GM23338 (cell line): ENCODE data around the gene NR3C1. TPM values are rescaled to one million over a fixed set of nuclear protein-coding genes. Genes with fewer than 3 reads are reported as not detected.

Source experiments
- ATAC-seq: fragments of 200-7000 bp; cut with Tn5 transposase; 3 replicates; pipeline ENCODE4 v1.9.1; 2020
- DNase-seq: peaks from one replicate; pipeline ENCODE4 v3.0.0-alpha.2; 2015; ENCODE audit warnings: low spot score
- H2AFZ ChIP-seq: fragments of 200-600 bp; sonication (generic); 2 replicates; pipeline ENCODE4 v1.8.0; 2016; ENCODE audit warnings: antibody characterized with exemption, mild to moderate bottlenecking, moderate library complexity
- H3F3A ChIP-seq: fragments of 200-600 bp; sonication (generic); replicated peaks from 2 replicates; pipeline ENCODE4 v1.8.0; 2017; ENCODE audit warnings: antibody characterized with exemption, mixed run types, low read depth
- H3K27ac ChIP-seq: fragments of 200-600 bp; sonication (generic); 2 replicates; pipeline ENCODE4 v1.6.1; 2016; ENCODE audit warnings: low read depth
- H3K27me3 ChIP-seq: fragments of 200-600 bp; sonication (generic); 2 replicates; pipeline ENCODE4 v1.8.0; 2016; ENCODE audit warnings: mild to moderate bottlenecking, mixed run types, moderate library complexity; ENCODE audit not compliant: insufficient read depth
- H3K36me3 ChIP-seq: fragments of 200-600 bp; sonication (generic); 2 replicates; pipeline ENCODE4 v1.8.0; 2016; ENCODE audit warnings: mild to moderate bottlenecking; ENCODE audit not compliant: insufficient read depth
- H3K4me1 ChIP-seq: fragments of 200-600 bp; sonication (generic); 2 replicates; pipeline ENCODE4 v1.8.0; 2016; ENCODE audit warnings: mild to moderate bottlenecking, moderate library complexity; ENCODE audit not compliant: insufficient read depth
- H3K4me2 ChIP-seq: fragments of 200-600 bp; sonication (generic); 2 replicates; pipeline ENCODE4 v1.7.1; 2017; ENCODE audit warnings: mixed run types
- H3K4me3 ChIP-seq: fragments of 200-600 bp; sonication (generic); 2 replicates; pipeline ENCODE4 v1.6.1; 2016; ENCODE audit warnings: mixed run types
- H3K79me2 ChIP-seq: fragments of 200-600 bp; sonication (generic); replicated peaks from 2 replicates; pipeline ENCODE4 v1.8.0; 2017; ENCODE audit warnings: mild to moderate bottlenecking; ENCODE audit not compliant: insufficient read depth
- H3K9me2 ChIP-seq: fragments of 200-600 bp; sonication (generic); 2 replicates; pipeline ENCODE4 v1.8.0; 2017; ENCODE audit not compliant: insufficient read depth
- H4K20me1 ChIP-seq: fragments of 200-600 bp; sonication (generic); replicated peaks from 2 replicates; pipeline ENCODE4 v1.8.0; 2017; ENCODE audit warnings: mild to moderate bottlenecking; ENCODE audit not compliant: insufficient read depth
- H3K27ac Mint-ChIP-seq: 2 replicates; pipeline ENCODE4 v1.8.0; 2020; ENCODE audit warnings: inconsistent platforms, mild to moderate bottlenecking, moderate library complexity, mixed read lengths
- H3K27me3 Mint-ChIP-seq: 3 replicates; pipeline ENCODE4 v1.8.0; 2022; ENCODE audit warnings: low read depth, mild to moderate bottlenecking, moderate library complexity, mixed read lengths, inconsistent platforms; ENCODE audit not compliant: insufficient read depth, poor library complexity
- H3K36me3 Mint-ChIP-seq: 3 replicates; pipeline ENCODE4 v1.8.0; 2021; ENCODE audit warnings: low read depth, mild to moderate bottlenecking, inconsistent platforms, moderate library complexity, mixed read lengths
- H3K4me1 Mint-ChIP-seq: 3 replicates; pipeline ENCODE4 v1.8.0; 2020; ENCODE audit warnings: mild to moderate bottlenecking, inconsistent platforms, mixed read lengths
- H3K4me3 Mint-ChIP-seq: 3 replicates; pipeline ENCODE4 v1.8.0; 2021; ENCODE audit warnings: moderate library complexity, mild to moderate bottlenecking, inconsistent platforms, mixed read lengths
- H3K9me3 Mint-ChIP-seq: 3 replicates; pipeline ENCODE4 v1.8.0; 2020; ENCODE audit warnings: moderate library complexity, mild to moderate bottlenecking, inconsistent platforms, mixed read lengths
- CREB1 ChIP-seq: fragments of 250-450 bp; sonication (Bioruptor Pico); IDR thresholded peaks from 2 replicates; pipeline ENCODE4 v1.5.0; 2020; ENCODE audit warnings: low read depth, mild to moderate bottlenecking, moderate library complexity
- EZH2 ChIP-seq: fragments of 200-600 bp; sonication (generic); IDR thresholded peaks from one replicate; pipeline ENCODE4 v1.8.0; 2017; ENCODE audit warnings: antibody characterized with exemption, mild to moderate bottlenecking, low read depth; ENCODE audit not compliant: unreplicated experiment
- EZH2phosphoT487 ChIP-seq: fragments of 200-600 bp; sonication (generic); IDR thresholded peaks from one replicate; pipeline ENCODE4 v1.8.1; 2018; ENCODE audit warnings: antibody characterized with exemption; ENCODE audit not compliant: unreplicated experiment
- JUNB ChIP-seq: IDR thresholded peaks from one replicate; pipeline ENCODE4 v1.6.1; 2016; ENCODE audit warnings: antibody characterized with exemption; ENCODE audit not compliant: unreplicated experiment
- NANOG ChIP-seq: IDR thresholded peaks from 2 replicates; pipeline ENCODE4 v1.6.1; 2016; ENCODE audit warnings: antibody characterized with exemption, borderline replicate concordance
- POLR2AphosphoS5 ChIP-seq: IDR thresholded peaks from 2 replicates; pipeline ENCODE4 v1.6.1; 2016; ENCODE audit warnings: antibody characterized with exemption, low read depth
- STAT1 ChIP-seq: IDR thresholded peaks from one replicate; pipeline ENCODE4 v1.6.1; 2016; ENCODE audit warnings: antibody characterized with exemption; ENCODE audit not compliant: unreplicated experiment
- ZNF114 ChIP-seq: fragments of 250-450 bp; sonication (Bioruptor Pico); IDR thresholded peaks from 2 replicates; pipeline ENCODE4 v1.5.0; 2020; ENCODE audit warnings: mild to moderate bottlenecking, moderate library complexity
- ZNF331 ChIP-seq: fragments of 250-450 bp; sonication (Bioruptor Pico); IDR thresholded peaks from 2 replicates; pipeline ENCODE4 v1.5.0; 2020; ENCODE audit warnings: low read depth, mild to moderate bottlenecking, moderate library complexity
- polyA plus RNA-seq: library from polyadenylated mRNA; unstranded; fragments of >200 nt; fragmentation: Nextera tagmentation; extraction: Ambion mirVana; gene quantifications from 2 replicates; pipeline ENCODE4 v1.2.1, GENCODE V29; 2016
- total RNA-seq: library from RNA; depleted of rRNA; stranded (reverse); fragments of >200 nt; shearing (Covaris generic); gene quantifications from 2 replicates; pipeline ENCODE4 v1.2.3, GENCODE V29; 2014
- TF ChIP-seq, protein P1 (sequence below): IDR thresholded peaks from one replicate; pipeline ENCODE4 v1.6.1; 2018; ENCODE audit warnings: antibody characterized with exemption; ENCODE audit not compliant: unreplicated experiment
- TF ChIP-seq, protein P2 (sequence below): fragments of 250-450 bp; sonication (Bioruptor Pico); IDR thresholded peaks from 2 replicates; pipeline ENCODE4 v1.5.0; 2020; ENCODE audit warnings: mild to moderate bottlenecking, moderate library complexity
- TF ChIP-seq, protein P3 (sequence below), 2 experiments: fragments of 200-600 bp in 1 of 2; sonication (generic) in 1 of 2; conservative IDR thresholded peaks; 2 replicates each; pipeline versions ENCODE4 v1.5.1 to v1.6.1; 2016 to 2017; ENCODE audit warnings: antibody characterized with exemption in 2 of 2, low read depth in 2 of 2, mild to moderate bottlenecking in 2 of 2, moderate library complexity in 1 of 2
- TF ChIP-seq, protein P4 (sequence below): IDR thresholded peaks from 2 replicates; pipeline ENCODE4 v1.6.1; 2016; ENCODE audit warnings: antibody characterized with exemption

Gene NR3C1
- total and polyA plus RNA-seq, 2 experiments from 2014 or later = 1.2 to 4.6 TPM

DNA sequence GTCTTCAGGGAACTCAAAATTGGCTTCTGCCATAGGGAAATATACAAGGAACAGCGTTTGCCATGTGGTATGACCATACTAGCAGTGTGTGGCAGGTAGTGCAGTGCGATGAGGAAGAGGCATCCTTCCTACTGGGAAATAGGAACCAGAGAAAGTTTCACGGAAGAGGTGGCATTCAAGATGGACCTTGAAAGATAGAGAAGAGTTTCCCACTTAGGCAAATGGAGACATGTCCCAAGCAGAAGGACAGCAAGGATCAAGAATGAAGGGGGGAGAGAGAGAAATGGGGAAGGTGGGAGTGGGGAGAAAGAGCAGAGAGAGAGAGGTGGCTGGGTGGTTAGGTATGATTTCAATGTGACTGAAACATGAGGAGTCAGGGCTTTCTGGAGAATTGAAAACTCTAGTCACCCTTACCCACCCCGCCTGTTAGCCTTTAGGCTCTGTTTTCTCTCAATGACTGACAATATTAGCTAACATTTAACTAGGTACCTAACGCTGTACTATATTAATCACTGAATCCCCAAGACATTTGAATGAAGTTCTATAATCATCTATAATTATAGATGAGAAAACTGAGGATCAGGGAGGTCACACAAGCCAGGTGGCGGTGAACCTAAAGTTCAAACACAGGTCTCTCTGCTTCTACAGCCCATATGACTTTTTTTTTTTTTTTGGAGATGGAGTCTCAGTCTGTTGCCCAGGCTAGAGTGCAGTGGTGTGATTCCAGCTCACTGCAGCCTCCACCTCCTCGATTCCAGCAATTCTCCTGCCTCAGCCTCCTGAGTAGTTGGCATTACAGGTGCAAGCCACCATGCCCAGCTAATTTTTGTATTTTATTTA lies 171.3 kb downstream of the NR3C1 start:
- H3K27ac Mint-ChIP-seq = no peak overlapping the region
- DNase-seq (no peak), ATAC-seq (no peak)

More for the DNA sequence above, 171.3 kb downstream of the NR3C1 start:
- Histone ChIP-seq H3K4me1 (no peaks in the 10 kb centered on the region), H3K79me2 (no peaks in the 10 kb centered on the region), H3K9me2 (no peaks in the 10 kb centered on the region), H3F3A (no peaks in the 10 kb centered on the region), H3K4me2 (no peak overlapping the region), H2AFZ (no peak overlapping the region), H3K27me3 (no peaks in the 10 kb centered on the region), H4K20me1 (no peaks in the 10 kb centered on the region), H3K36me3 (no peaks in the 10 kb centered on the region), H3K27ac (no peak overlapping the region), H3K4me3 (no peak overlapping the region)
- Mint-ChIP-seq H3K4me1 (peaks cover 11% of the 10 kb centered on the region), H3K9me3 (no peaks in the 10 kb centered on the region), H3K4me3 (no peak overlapping the region), H3K36me3 (no peaks in the 10 kb centered on the region), H3K27me3 (no peaks in the 10 kb centered on the region)
- TF ChIP-seq EZH2phosphoT487 (no peak), POLR2AphosphoS5 (no peak), ZNF331 (no peak), STAT1 (no peak), EZH2 (no peak), ZNF114 (no peak), NANOG (no peak), JUNB (no peak), CREB1 (CRISPR knock-in tag) (no peak)
- TF ChIP-seq, protein P1, sequence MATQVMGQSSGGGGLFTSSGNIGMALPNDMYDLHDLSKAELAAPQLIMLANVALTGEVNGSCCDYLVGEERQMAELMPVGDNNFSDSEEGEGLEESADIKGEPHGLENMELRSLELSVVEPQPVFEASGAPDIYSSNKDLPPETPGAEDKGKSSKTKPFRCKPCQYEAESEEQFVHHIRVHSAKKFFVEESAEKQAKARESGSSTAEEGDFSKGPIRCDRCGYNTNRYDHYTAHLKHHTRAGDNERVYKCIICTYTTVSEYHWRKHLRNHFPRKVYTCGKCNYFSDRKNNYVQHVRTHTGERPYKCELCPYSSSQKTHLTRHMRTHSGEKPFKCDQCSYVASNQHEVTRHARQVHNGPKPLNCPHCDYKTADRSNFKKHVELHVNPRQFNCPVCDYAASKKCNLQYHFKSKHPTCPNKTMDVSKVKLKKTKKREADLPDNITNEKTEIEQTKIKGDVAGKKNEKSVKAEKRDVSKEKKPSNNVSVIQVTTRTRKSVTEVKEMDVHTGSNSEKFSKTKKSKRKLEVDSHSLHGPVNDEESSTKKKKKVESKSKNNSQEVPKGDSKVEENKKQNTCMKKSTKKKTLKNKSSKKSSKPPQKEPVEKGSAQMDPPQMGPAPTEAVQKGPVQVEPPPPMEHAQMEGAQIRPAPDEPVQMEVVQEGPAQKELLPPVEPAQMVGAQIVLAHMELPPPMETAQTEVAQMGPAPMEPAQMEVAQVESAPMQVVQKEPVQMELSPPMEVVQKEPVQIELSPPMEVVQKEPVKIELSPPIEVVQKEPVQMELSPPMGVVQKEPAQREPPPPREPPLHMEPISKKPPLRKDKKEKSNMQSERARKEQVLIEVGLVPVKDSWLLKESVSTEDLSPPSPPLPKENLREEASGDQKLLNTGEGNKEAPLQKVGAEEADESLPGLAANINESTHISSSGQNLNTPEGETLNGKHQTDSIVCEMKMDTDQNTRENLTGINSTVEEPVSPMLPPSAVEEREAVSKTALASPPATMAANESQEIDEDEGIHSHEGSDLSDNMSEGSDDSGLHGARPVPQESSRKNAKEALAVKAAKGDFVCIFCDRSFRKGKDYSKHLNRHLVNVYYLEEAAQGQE = no peak
- TF ChIP-seq, protein P2, sequence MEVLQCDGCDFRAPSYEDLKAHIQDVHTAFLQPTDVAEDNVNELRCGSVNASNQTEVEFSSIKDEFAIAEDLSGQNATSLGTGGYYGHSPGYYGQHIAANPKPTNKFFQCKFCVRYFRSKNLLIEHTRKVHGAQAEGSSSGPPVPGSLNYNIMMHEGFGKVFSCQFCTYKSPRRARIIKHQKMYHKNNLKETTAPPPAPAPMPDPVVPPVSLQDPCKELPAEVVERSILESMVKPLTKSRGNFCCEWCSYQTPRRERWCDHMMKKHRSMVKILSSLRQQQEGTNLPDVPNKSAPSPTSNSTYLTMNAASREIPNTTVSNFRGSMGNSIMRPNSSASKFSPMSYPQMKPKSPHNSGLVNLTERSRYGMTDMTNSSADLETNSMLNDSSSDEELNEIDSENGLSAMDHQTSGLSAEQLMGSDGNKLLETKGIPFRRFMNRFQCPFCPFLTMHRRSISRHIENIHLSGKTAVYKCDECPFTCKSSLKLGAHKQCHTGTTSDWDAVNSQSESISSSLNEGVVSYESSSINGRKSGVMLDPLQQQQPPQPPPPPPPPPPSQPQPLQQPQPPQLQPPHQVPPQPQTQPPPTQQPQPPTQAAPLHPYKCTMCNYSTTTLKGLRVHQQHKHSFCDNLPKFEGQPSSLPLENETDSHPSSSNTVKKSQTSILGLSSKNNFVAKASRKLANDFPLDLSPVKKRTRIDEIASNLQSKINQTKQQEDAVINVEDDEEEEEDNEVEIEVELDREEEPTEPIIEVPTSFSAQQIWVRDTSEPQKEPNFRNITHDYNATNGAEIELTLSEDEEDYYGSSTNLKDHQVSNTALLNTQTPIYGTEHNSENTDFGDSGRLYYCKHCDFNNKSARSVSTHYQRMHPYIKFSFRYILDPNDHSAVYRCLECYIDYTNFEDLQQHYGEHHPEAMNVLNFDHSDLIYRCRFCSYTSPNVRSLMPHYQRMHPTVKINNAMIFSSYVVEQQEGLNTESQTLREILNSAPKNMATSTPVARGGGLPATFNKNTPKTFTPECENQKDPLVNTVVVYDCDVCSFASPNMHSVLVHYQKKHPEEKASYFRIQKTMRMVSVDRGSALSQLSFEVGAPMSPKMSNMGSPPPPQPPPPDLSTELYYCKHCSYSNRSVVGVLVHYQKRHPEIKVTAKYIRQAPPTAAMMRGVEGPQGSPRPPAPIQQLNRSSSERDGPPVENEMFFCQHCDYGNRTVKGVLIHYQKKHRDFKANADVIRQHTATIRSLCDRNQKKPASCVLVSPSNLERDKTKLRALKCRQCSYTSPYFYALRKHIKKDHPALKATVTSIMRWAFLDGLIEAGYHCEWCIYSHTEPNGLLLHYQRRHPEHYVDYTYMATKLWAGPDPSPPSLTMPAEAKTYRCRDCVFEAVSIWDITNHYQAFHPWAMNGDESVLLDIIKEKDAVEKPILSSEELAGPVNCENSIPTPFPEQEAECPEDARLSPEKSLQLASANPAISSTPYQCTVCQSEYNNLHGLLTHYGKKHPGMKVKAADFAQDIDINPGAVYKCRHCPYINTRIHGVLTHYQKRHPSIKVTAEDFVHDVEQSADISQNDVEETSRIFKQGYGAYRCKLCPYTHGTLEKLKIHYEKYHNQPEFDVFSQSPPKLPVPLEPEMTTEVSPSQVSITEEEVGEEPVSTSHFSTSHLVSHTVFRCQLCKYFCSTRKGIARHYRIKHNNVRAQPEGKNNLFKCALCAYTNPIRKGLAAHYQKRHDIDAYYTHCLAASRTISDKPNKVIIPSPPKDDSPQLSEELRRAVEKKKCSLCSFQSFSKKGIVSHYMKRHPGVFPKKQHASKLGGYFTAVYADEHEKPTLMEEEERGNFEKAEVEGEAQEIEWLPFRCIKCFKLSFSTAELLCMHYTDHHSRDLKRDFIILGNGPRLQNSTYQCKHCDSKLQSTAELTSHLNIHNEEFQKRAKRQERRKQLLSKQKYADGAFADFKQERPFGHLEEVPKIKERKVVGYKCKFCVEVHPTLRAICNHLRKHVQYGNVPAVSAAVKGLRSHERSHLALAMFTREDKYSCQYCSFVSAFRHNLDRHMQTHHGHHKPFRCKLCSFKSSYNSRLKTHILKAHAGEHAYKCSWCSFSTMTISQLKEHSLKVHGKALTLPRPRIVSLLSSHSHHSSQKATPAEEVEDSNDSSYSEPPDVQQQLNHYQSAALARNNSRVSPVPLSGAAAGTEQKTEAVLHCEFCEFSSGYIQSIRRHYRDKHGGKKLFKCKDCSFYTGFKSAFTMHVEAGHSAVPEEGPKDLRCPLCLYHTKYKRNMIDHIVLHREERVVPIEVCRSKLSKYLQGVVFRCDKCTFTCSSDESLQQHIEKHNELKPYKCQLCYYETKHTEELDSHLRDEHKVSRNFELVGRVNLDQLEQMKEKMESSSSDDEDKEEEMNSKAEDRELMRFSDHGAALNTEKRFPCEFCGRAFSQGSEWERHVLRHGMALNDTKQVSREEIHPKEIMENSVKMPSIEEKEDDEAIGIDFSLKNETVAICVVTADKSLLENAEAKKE (CRISPR knock-in tag) = no peak
- TF ChIP-seq, protein P3, sequence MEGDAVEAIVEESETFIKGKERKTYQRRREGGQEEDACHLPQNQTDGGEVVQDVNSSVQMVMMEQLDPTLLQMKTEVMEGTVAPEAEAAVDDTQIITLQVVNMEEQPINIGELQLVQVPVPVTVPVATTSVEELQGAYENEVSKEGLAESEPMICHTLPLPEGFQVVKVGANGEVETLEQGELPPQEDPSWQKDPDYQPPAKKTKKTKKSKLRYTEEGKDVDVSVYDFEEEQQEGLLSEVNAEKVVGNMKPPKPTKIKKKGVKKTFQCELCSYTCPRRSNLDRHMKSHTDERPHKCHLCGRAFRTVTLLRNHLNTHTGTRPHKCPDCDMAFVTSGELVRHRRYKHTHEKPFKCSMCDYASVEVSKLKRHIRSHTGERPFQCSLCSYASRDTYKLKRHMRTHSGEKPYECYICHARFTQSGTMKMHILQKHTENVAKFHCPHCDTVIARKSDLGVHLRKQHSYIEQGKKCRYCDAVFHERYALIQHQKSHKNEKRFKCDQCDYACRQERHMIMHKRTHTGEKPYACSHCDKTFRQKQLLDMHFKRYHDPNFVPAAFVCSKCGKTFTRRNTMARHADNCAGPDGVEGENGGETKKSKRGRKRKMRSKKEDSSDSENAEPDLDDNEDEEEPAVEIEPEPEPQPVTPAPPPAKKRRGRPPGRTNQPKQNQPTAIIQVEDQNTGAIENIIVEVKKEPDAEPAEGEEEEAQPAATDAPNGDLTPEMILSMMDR (conservative IDR thresholded peaks at IDR 0.05; ENCODE audit: low read depth in 2 of 2) = no peak
- TF ChIP-seq, protein P4, sequence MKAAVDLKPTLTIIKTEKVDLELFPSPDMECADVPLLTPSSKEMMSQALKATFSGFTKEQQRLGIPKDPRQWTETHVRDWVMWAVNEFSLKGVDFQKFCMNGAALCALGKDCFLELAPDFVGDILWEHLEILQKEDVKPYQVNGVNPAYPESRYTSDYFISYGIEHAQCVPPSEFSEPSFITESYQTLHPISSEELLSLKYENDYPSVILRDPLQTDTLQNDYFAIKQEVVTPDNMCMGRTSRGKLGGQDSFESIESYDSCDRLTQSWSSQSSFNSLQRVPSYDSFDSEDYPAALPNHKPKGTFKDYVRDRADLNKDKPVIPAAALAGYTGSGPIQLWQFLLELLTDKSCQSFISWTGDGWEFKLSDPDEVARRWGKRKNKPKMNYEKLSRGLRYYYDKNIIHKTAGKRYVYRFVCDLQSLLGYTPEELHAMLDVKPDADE = no peak
